OCI-LY3 (cell line): ENCODE results near the gene EIF2AK3.

Experiments
- H2AFZ ChIP-seq: fragments of 200-600, 300-600 bp; shearing (Covaris generic); 2 replicates; pipeline ENCODE4 v1.6.0; 2014; ENCODE audit warnings: antibody characterized with exemption, low read depth, low read length
- H3K27ac ChIP-seq: fragments of 200-600, 300-600 bp; sonication (generic); 2 replicates; pipeline ENCODE4 v1.5.1; 2014; ENCODE audit warnings: mild to moderate bottlenecking, low read length, moderate library complexity, mixed read lengths
- H3K27me3 ChIP-seq: fragments of 200-600, 300-600 bp; sonication (generic); 2 replicates; pipeline ENCODE4 v1.6.1; 2014; ENCODE audit warnings: low read depth, low read length, mixed read lengths
- H3K36me3 ChIP-seq: fragments of 200-600, 300-600 bp; sonication (generic); replicated peaks from 2 replicates; pipeline ENCODE3; 2014; ENCODE audit warnings: low read depth, low read length, mixed read lengths
- H3K4me1 ChIP-seq: fragments of 300-600, 200-600 bp; sonication (generic); 2 replicates; pipeline ENCODE4 v1.6.1; 2014; ENCODE audit warnings: low read length, mixed read lengths
- H3K4me2 ChIP-seq: fragments of 200-600, 300-600 bp; sonication (generic); 2 replicates; pipeline ENCODE4 v1.6.1; 2014; ENCODE audit warnings: low read length, mixed read lengths
- H3K4me3 ChIP-seq: fragments of 300-600, 200-600 bp; sonication (generic); 2 replicates; pipeline ENCODE4 v1.5.1; 2014; ENCODE audit warnings: antibody characterized with exemption, mild to moderate bottlenecking, low read length, moderate library complexity
- H3K79me2 ChIP-seq: fragments of 300-600, 200-600 bp; shearing (Covaris generic); 2 replicates; pipeline ENCODE4 v1.6.1; 2014; ENCODE audit warnings: mild to moderate bottlenecking, low read length, mixed read lengths
- H3K9ac ChIP-seq: fragments of 300-600, 200-600 bp; shearing (Covaris generic); 2 replicates; pipeline ENCODE4 v1.6.0; 2014; ENCODE audit warnings: mild to moderate bottlenecking, low read length, moderate library complexity
- H3K9me3 ChIP-seq: fragments of 200-600, 300-600 bp; shearing (Covaris generic); 2 replicates; pipeline ENCODE4 v1.6.1; 2014; ENCODE audit warnings: low read length, mixed read lengths; ENCODE audit not compliant: insufficient read depth
- H4K20me1 ChIP-seq: fragments of 200-600, 300-600 bp; sonication (generic); 2 replicates; pipeline ENCODE4 v1.6.1; 2016; ENCODE audit warnings: low read length, mixed read lengths; ENCODE audit not compliant: insufficient read depth
- CTCF ChIP-seq: fragments of 200-600, 300-600 bp; sonication (generic); IDR thresholded peaks from 2 replicates; pipeline ENCODE4 v1.5.1; 2014; ENCODE audit warnings: antibody characterized with exemption, low read length, low read depth
- EZH2phosphoT487 ChIP-seq: fragments of 200-600 bp; shearing (Covaris generic); IDR thresholded peaks from 2 replicates; pipeline ENCODE4 v1.6.1; 2018; ENCODE audit warnings: antibody characterized with exemption, mixed run types, low read depth

The EIF2AK3 gene

GRCh38 chr2:88542668-88543067 lies 84.6 kb downstream of the EIF2AK3 start:
- H3K27me3 ChIP-seq, result no peaks in the 10 kb centered on the region

GRCh38 chr2:88540346-88540745 lies 86.9 kb downstream of the EIF2AK3 start:
- no peaks in the 10 kb centered on the region for H3K27me3 ChIP-seq
- H3K36me3 ChIP-seq, result no peaks in the 10 kb centered on the region
- TF ChIP-seq CTCF (no peak), EZH2phosphoT487 (no peak)
- H3K4me2 ChIP-seq, result no peak overlapping the region
- H3K27ac ChIP-seq, result no peak overlapping the region
- H4K20me1 ChIP-seq, result no peaks in the 10 kb centered on the region
- H2AFZ ChIP-seq, result no peak overlapping the region
- H3K79me2 ChIP-seq, result no peaks in the 10 kb centered on the region
- H3K9ac ChIP-seq, result no peak overlapping the region
- H3K4me1 ChIP-seq, result no peaks in the 10 kb centered on the region
- H3K4me3 ChIP-seq, result no peak overlapping the region
- H3K9me3 ChIP-seq, result no peaks in the 10 kb centered on the region

More at GRCh38 chr2:88542668-88543067, 84.6 kb downstream of the EIF2AK3 start:
- Histone ChIP-seq H3K79me2 (no peaks in the 10 kb centered on the region), H3K36me3 (no peaks in the 10 kb centered on the region), H3K27ac (no peak overlapping the region), H3K4me1 (no peaks in the 10 kb centered on the region), H3K9ac (no peak overlapping the region), H3K4me2 (no peak overlapping the region), H4K20me1 (no peaks in the 10 kb centered on the region), H2AFZ (no peak overlapping the region), H3K9me3 (no peaks in the 10 kb centered on the region), H3K4me3 (no peak overlapping the region)
- TF ChIP-seq EZH2phosphoT487, result no peak
- TF ChIP-seq CTCF, result no peak

- H4K20me1 ChIP-seq, result no peaks in the 10 kb centered on the region
- no peaks in the 10 kb centered on the region for H3K4me1 ChIP-seq
- no peaks in the 10 kb centered on the region for H3K79me2 ChIP-seq
- H3K4me3 ChIP-seq, result no peak overlapping the region
- no peaks in the 10 kb centered on the region for H3K36me3 ChIP-seq
- H3K9ac ChIP-seq, result no peak overlapping the region
- no peak overlapping the region for H2AFZ ChIP-seq
- TF ChIP-seq EZH2phosphoT487 (no peak), CTCF (no peak)
- no peak overlapping the region for H3K27ac ChIP-seq
- H3K9me3 ChIP-seq, result no peaks in the 10 kb centered on the region
- no peak overlapping the region for H3K4me2 ChIP-seq
- H3K27me3 ChIP-seq, result no peaks in the 10 kb centered on the region
These were observed 88.8 kb downstream of the EIF2AK3 start for GRCh38 chr2:88538362-88538917.

GRCh38 chr2:88537640-88538039 lies 89.6 kb downstream of the EIF2AK3 start:
- no peak overlapping the region for H3K27ac ChIP-seq
- no peak overlapping the region for H3K9ac ChIP-seq
- H4K20me1 ChIP-seq, result no peaks in the 10 kb centered on the region
- H3K36me3 ChIP-seq, result no peaks in the 10 kb centered on the region
- no peaks in the 10 kb centered on the region for H3K4me1 ChIP-seq
- no peak overlapping the region for H2AFZ ChIP-seq
- H3K4me3 ChIP-seq, result no peak overlapping the region
- no peaks in the 10 kb centered on the region for H3K27me3 ChIP-seq
- TF ChIP-seq EZH2phosphoT487 (no peak), CTCF (no peak)
- no peak overlapping the region for H3K4me2 ChIP-seq
- no peaks in the 10 kb centered on the region for H3K9me3 ChIP-seq
- H3K79me2 ChIP-seq, result no peaks in the 10 kb centered on the region
